ENCODE data around the gene SLC4A11.
"Not testable (repeated sequence)": the region's sequence is repeated elsewhere in the genome, so short reads cannot be mapped to it uniquely, and the experiment has no call there.

Gene SLC4A11

GRCh38 chr20:3227506-3227905, 11.5 kb downstream of the SLC4A11 start:
- no peak for DNase-seq

DNA sequence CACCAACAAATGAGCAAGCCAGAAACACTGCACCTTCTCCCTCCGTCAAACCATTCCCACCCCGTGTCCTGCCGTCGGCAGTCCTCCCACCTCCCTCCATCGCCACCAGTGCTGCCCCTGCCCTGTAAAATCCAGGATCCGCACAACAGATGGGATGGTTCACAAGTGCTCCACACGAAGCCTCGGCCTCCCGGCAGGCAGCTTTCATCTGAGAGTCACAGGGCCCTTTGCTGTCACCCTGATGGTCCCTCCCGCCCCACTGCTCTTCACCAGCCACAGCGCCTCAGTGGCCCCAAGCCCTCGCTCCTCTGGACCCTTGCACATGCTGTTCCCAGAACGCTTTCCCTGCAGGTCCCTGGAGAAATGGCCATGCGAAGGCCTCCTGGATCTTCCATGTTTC, 12.1 kb downstream of the SLC4A11 start:
- DNase-seq: no peak

GRCh38 chr20:3226093-3226492, 12.9 kb downstream of the SLC4A11 start:
- no peak for DNase-seq

DNA sequence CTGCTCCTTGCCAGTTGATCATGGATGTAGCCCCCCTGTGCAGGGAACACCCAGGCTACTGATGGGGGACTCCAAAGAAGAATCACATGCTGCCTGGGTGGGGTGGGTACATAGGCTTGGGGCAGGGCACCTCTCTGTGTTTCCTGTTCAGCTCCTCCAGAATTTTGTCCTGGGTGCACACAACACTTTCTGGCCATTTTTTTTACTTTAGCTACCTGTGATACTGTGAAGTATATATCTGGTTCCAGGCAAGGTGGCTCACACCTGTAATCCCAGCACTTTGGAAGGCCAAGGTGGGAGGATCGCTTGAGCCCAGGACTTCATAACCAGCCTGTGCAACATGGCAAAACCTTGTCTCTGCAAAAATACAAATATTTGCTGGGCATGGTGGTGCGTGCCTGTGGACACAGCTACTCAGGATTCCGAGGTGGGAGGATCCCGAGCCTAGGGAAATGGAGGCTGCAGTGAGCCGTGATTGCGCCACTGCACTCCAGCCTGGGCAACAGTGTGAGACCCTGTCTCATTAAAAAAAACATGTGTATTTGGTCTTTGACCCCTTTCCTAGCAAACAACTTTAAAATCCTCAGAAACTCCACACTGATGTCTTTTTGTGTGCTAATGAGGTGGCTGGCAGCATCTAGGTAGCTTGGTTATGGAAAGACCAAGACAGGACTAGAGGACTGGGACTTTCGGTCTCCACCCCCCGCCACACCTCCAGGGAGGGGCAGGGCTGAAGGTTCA, 14.1 kb downstream of the SLC4A11 start:
- no peak for DNase-seq

GRCh38 chr20:3223994-3224680, 14.9 kb downstream of the SLC4A11 start:
- DNase-seq: no peak

DNA sequence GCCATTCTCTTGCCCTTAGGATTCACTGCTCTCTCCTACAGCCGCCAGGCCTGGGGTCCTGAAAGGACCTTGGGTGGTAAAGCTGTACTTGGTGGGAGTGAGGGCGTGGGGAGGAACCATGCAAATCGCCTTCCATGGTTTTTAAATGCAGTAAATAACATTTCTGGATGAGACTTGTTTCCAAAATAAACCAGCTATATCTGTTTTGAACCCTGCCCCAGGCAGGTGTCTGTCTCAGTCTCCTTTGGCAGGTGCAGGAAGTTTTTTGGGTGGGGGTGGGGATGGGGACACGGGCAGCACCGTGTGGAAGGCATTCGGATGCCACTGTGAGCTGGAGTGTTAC, 15.4 kb downstream of the SLC4A11 start:
- no peak for DNase-seq

DNA sequence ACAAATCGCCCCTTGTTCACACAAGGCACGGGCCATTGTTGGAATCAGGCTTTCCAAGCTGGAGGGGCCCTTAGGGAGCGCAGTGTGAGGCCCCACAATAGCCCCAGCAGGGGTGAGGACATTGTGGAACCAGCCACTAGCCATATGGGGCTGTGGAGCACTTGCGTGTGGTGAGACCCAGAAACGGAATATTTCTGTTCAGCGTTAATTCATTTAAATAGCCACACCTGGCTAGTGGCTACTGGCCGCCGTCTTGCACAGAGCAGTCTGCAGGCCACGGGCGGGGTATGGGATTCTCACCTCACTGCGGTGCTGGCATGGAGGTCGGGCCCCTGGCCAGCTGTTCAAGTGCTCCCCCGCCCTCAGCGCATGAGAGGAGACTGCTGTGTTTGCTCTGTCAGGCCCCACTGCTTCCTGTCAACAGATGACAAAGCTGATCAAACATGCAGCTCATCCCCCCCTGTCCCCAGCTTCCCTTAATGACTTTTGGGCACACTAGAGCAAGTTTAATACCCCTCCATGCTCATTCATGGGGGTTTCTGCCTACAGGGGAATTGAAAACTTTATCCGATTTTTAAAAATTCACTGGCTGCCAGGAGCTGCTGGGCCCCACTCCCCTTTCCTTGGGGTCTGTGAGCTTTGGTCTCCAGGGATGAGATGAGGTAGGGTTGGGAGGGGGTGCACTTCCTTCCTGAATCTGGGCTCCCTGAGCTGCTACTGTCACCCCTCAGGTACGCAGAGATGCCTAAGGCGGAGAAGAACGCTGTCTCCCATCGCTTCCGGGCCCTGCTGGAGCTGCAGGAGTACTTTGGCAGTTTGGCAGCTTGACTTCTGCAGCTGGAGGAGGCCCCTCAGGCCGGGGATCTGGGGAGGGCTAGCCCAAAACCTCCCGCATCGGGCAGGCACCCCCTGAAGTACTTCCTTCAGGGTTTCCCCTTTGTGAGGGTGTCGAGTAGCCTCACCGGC, 16.1 kb downstream of the SLC4A11 start:
- DNase-seq: peak; percentile 14

DNA sequence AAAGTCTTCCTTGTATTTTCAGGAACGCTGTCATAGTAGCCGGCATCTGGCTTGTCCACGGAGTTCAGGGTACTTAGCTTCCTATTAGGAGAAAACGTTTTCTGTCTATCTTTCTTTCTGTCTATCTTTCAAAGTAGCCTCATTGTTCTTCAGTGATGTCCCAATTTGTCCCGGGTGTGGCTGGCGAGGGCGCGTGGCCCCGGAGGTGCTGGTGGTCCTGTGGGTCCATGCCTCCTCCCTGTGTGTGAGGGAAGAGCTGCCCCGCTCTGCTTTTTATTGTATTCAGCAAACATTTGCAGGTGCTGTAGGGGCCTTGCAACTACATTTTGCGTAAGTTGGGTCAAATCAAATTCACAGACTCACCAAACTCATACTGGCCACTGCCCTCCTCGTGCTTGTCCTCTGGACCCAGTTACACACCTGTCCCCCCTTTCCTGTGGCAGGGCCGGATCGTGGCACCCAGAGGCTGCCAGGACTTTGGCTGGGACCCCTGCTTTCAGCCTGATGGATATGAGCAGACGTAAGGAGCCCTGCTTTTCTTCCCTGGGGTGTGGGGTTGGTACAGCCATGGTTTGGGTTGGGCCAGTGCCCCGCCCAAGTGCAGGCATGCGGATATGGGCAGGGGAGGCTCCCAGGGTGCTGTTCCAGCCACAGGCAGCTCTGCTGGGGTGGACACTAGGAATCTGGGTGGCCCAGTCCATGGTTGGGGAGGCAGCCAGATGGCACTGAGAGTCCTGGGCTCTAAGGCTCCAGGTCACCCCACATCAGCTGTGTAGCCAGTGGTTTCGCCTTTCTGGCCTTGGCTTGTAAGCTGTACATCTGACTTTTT, 17.4 kb downstream of the SLC4A11 start:
- no peak for DNase-seq

DNA sequence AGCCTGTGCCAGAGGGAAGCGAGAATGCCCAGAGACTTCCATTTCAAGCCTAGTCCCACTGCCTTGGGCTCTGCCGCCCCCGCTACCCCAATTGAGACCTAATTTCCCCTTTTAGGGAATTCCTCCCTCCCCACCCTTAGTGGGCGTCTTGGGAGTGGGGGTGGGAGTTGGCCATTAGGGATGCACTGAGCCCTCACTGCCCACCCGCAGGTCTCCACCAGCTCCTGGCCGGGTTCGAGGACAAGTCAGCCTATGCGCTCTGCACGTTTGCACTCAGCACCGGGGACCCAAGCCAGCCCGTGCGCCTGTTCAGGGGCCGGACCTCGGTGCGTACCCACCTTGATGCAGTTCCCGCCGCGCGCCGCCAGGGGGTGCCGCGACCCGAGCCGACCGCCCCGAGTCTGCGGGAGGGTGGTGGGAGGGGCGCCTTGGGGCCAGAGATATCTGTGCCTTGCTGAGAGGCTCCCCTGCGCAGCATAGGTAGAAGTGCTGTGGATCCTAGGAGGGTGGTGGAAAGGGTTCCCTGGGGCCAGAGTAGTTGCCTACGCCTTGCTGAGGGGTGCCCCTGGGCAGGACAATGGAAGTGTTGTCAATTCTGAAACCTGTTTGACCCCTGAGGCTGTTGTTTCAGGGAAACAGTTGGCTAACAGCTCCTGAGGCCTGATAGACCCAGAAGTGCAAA, 20.5 kb downstream of the SLC4A11 start:
- peak; percentile 78 for DNase-seq

DNA sequence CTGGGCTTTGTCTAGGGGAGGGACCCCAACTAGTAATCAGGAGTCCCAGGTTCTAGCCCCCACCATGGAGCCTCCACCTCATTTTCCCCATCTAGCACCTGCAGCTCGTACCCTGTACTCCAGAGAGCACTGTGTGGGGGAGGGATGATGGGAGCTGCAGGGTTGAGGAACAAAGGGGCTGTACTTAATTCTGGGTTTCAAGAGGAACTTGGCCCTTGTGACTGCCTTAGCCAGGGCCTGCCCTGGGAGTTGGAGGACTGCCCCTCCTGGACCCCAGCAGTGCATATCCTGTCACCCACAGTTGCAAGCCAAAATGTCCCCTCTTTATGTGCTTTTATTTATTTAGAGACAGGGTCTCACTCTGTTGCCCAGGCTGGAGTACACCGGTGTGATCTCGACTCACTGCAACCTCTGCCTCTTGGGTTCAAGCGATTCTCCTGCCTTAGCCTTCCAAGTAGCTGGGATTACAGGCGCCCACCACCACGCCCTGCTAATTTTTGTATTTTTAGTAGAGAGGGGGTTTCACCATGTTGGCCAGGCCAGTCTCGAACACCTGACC, 23.6 kb downstream of the SLC4A11 start:
- not testable (repeated sequence) for DNase-seq

DNA sequence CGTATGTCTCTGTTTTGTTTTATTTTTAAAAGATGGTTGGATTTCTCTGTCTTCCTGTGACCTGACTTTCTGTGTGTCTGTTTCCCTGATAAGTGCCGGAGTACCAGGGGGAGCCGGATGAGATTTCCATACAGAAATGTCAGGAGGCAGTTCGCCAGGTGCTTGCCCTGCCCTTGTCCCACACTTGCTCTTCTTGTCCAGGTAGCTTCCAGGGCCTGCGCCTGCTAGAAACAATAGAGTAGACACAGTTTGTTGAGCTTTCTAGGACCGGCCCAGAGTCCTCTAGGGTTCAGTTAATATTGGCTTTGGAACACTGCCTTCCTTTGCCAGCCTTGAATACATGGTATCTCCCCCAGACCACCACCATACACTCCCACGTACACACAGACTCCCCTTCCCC, 25.8 kb downstream of the SLC4A11 start:
- DNase-seq: no peak

DNA sequence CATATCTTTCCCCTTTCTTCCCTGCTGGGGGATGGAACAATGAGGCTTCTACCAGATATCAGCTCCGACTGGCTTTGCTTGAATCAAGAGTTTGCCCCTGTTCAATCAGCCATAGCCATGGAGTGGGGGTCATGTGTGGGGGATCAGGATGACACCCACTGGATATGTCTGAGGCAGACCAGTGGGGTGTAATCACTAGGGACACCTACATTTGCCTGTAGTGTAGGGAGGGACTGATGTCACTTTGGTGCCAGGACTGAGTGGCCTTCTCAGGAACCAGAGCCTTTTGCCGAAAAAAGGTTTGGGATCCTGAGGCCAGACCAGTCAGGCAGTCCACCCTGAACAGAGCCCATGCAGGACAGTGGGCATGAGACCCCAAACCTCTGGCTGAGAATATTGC, 28.6 kb downstream of the SLC4A11 start:
- DNase-seq: no peak

GRCh38 chr20:3209946-3210317, 29.1 kb downstream of the SLC4A11 start:
- no peak for DNase-seq

DNA sequence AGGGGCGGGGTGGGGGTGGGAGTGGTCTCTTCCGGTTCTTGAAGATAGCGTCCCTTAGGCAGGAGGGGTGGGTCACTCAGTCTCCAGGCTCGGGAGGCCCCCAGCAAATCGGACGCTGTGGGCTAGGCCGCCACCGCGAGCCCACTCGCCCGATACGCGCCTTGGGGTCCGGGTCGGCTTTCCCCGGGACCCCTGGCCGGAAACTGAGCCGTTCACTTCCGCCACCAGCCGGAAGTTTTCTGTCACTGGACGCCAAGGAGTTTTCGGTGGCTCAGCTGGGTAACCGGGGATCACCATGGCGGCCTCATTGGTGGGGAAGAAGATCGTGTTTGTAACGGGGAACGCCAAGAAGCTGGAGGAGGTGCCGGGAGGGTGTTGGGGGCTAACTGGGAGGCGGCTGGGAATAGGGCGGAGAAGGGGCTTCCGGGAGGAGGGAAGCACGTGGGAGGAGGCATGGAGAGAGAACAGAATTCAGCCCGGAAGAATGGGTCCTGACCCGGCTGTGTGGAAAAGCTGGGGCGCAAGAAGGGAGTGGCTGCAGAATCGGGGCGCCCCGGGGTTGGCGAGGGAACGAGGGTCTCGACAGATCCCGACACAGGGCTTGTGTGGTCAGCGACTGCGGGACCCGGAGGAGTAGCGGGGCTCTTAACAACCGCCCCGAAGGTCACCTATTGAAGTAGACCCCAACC, 29.6 kb downstream of the SLC4A11 start, which contains the start of gene ITPA:
ITPA (plus strand) TSS at position 242 of the 689 bp plus-strand sequence; CDS start at position 296, 54 bp downstream.
- peak; percentile 65 for DNase-seq

DNA sequence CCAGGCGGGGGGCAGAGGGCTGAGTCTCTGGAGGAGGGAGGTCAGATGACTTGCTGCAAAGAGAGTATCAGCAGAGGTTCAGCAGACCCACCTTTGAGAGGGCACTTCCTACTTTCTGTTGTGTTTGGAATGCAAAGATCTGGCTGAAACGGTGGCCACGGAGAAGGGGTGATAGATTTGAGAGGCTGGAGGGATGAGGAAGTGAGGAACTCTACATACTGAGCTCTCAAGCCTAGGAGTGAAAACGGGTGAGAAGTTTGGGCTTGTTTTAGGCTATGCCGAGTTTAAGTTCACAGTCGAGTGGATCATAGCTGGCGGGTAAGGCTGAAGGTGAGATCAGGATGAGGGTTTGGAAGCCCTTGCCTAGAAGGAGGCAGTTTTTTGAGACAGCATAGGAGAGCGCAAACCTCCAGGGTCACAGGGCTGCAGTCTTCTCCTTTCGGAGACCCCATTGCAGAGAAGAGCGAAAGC, 30.2 kb downstream of the SLC4A11 start:
- DNase-seq: peak; percentile 16

- DNase-seq: peak; percentile 92
Measured at GRCh38 chr20:3204124-3204794, 34.7 kb downstream of the SLC4A11 start, which contains the start of gene DDRGK1. DDRGK1 (minus strand) TSS chr20:3204682; CDS start chr20:3204627, 55 bp downstream.

DNA sequence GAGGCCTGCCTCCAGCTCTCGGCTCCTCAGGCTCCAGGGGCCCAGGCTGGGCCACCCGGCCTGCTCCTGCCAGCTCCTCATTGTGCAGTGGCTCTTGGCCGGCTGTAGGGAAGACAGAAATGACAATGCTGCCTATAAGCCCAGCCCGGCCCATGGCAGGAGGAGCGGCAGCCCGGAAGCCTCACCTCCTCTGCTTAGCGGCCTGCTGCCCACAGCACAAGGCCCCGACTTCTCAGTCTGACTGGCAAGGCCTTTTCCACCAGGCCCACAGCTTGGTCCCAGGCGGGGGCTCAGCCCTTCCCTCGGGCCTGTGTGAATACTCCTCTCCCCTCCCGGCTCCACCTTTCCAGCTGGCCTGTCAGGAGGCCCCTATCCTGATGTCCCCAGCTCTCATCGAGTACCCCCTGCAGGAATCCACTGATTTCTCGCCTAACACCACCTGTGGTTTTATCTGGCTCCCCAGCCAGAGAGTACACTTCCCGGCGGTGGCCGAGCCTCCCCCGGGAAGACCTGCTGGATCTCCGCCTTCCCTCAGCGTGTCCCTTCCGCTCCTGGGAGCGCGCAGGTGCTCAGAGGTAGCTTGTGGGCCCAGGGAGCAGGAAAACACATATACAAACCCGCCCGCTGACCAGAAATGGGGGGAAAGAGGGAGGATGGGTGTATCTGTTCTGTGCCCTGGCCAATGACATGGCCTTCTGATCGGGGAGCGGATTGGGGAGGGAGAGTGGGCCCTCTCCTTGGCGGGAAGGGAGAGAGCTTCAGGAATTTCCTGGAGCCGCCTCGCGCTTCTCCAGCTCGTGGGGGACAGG, 35.5 kb downstream of the SLC4A11 start:
- peak; percentile 24 for DNase-seq

GRCh38 chr20:3202965-3203314, 36.0 kb downstream of the SLC4A11 start:
- no peak for DNase-seq
